ENCODE results near the gene PDCD7. TPM values are rescaled to one million over a fixed set of nuclear protein-coding genes. Genes with fewer than 3 reads are reported as not detected.
"Not testable (repeated sequence)": the region's sequence is repeated elsewhere in the genome, so short reads cannot be mapped to it uniquely, and the experiment has no call there.

PDCD7 gene, protein sequence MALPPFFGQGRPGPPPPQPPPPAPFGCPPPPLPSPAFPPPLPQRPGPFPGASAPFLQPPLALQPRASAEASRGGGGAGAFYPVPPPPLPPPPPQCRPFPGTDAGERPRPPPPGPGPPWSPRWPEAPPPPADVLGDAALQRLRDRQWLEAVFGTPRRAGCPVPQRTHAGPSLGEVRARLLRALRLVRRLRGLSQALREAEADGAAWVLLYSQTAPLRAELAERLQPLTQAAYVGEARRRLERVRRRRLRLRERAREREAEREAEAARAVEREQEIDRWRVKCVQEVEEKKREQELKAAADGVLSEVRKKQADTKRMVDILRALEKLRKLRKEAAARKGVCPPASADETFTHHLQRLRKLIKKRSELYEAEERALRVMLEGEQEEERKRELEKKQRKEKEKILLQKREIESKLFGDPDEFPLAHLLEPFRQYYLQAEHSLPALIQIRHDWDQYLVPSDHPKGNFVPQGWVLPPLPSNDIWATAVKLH
- total RNA-seq = 9.9 and 13.0 TPM in 2 replicates

DNA sequence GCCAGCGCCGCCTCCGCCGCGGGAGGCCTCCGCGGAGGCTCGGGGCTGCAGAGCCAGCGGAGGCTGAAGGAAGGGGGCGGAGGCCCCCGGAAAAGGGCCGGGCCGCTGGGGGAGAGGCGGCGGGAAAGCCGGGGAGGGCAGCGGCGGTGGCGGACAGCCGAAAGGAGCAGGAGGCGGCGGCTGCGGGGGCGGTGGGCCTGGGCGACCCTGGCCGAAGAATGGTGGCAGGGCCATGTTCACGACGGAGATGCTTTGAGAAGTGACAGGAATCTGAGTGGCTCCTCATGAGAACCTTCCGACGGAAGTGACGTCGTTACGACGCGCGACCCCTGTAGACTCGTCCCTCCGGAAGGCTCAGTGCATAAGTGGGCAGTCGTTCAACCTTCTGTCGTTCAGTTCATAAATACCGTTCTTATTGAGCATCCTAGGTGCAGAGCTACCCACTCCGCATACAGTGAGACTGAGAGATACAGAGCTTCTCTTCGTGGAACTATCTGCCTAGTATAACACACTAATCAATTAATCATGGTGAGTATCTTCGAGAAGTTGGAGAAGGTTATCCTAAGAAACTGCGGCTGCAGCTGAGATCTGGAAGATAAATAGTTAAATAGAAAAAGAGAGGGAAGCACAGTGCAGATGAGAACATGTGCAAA lies at the start of gene PDCD7:
PDCD7 (minus strand) TSS at position 261 of the 653 bp plus-strand sequence; CDS start at position 234, 27 bp downstream.
- peak; percentile 81 to 94 for DNase-seq (ENCODE audit: low read depth in 2 of 2)

DNA sequence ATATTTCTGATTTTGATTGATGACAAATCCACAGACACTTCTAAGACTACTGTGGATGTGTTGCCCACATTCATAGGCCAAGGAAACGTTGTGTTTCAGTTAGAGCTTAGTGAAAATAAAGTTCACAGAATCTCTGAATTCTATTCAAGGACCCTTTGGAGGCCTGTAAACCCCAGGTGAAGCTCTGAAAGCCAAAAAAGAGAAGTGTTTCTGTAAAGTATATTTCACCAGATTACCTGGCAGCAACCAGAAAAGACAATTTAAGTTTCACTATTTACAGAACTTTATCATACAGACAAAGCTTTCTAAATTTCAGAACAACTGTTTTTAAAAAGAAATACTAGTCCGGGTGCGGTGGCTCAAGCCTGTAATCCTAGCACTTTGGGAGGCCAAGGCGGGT lies 48.9 kb upstream of the PDCD7 start:
- DNase-seq (ENCODE audit: low read depth in 2 of 2) = no peak

DNA sequence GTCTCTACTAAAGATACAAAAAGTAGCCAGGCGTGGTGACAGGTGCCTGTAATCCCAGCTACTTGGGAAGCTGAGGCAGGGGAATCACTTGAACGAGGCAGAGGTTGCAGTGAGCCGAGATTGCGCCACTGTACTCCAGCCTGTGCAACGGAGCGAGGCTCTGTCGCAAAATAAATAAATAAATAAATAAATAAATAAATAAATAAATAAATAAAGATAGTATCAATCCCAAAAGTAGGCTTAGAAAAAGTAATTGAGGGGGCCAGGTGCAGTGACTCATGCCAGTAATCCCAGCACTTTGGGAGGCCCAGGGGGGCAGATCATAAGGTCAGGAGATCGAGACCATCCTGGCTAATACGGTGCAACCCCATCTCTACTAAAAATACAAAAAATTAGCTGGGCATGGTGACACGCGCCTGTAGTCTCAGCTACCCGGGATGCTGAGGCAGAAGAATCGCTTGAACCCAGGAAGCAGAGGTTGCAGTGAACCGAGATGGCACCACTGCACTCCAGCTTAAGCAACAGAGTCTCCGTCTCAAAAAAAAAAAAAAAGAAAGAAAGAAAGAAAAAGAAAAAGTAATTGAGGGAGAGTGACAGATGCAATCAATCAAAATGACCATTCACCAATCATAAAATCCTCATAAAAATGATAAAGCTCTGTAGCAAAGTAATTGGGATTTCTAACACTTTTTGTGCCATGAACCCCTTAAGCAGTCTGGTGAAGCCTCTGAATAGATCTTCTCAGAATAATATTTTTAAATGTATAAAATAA lies 48.2 kb upstream of the PDCD7 start:
- DNase-seq (ENCODE audit: low read depth in 2 of 2) = not testable (repeated sequence)

DNA sequence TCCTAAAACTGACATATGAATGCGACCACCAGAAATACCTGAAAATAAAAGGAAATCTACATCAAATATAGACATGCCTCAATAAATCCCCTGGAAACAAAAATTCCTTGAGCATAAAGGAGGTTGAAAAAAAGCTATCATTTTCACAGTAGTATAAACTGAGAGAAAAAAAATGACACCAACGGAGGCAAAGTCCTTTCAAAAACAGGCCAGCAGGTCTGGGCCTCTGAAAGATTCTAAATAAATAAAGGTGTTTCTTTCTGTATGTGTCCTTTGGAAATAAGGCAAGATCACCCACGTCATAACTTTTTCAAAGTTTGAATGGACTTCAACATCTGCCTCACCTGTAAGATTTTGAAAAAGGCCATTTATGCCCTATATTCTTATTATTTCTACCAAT lies 46.6 kb upstream of the PDCD7 start:
- no peak for DNase-seq (ENCODE audit: low read depth in 2 of 2)

DNA sequence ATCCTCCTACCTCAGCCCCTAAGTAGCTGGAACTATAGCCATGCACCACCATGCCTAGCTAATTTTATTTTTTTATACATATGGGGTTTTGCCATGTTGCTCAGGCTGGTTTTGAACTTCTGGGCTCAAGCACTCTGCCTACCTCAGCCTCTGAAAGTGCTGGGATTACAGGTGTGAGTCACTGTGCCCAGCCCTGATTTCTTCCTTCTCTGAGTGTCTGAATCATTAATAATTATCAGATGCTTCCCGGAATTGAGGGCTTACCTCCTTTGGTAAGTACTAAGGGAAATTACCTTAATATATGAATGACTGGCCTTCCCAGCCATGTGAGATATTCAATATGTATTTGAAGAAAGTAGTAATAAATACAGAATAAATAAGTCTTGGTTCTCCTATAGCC lies 44.3 kb upstream of the PDCD7 start:
- DNase-seq (ENCODE audit: low read depth in 2 of 2) = no peak

DNA sequence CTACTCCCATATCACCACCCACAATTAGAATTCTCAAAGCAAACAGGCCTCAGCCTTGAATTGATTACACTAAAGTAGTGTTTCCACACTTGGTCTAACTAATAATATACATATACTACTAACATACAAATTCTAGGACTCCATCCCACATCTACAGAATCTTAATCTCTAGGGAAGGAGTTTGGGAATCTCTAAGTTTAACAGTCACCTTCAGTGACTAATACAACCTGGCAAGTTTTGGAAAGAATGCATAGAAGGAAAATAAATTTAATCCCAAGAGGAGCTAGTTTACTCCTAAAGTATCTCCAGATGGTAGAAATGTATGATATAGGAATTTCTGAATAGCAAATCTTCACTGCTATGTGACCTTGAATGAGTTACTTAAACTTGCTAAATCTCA lies 42.4 kb upstream of the PDCD7 start:
- no peak for DNase-seq (ENCODE audit: low read depth in 2 of 2)

DNA sequence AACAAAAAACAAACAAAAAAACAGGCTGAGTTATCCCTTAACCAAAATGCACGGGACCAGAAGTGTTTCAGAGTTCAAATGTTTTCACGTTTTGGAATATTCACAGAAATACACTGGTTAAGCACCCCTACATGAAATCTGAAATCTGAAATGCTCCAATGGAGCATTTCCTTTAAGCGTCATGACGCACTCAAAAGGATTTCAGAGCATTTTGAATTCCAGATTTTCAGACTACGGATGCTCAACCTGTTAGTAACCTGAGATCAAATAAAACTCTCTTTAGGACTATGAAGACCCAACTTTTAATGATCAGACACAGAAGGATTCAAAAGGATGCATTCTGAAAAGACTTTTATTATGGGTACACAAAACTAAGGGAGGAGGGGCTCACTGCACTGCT lies 41.9 kb upstream of the PDCD7 start:
- DNase-seq (ENCODE audit: low read depth in 2 of 2) = no peak

DNA sequence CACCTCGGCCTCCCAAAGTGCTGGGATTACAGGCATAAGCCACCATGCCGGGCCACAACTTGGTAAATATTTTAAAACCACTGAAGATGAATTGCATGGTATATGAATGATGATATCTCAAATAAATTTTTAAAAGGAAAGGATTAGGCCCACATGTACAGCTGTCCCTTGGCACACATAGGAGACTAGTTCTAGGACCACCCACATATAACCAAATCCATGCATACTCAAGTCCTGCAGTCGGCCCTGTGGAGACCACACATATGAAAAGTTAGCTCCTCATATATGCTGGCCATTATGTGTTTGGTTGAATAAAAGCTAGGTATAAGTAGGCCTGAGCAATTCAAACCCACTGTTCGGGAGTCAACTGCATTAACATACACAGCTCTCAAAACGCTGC lies 40.9 kb upstream of the PDCD7 start:
- DNase-seq (ENCODE audit: low read depth in 2 of 2) = no peak

DNA sequence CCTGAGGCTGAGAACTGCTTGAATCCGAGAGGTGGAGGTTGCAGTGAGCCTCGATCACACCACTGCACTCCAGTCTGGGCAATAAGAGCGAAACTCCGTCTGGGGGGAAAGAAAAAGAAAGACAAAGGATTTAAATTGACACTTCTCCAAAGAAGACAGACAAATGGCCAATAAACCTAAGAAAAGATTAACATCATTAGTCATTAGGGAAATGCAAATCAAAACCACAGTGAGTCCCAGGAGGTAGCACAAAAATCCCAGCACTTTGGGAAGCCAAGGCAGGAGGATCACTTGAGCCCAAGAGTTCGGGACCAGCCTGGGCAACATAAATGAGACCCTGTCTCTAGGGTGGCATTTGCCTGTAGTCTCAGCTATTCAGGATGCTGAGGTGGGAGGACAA lies 38.9 kb upstream of the PDCD7 start:
- DNase-seq (ENCODE audit: low read depth in 2 of 2) = no peak

DNA sequence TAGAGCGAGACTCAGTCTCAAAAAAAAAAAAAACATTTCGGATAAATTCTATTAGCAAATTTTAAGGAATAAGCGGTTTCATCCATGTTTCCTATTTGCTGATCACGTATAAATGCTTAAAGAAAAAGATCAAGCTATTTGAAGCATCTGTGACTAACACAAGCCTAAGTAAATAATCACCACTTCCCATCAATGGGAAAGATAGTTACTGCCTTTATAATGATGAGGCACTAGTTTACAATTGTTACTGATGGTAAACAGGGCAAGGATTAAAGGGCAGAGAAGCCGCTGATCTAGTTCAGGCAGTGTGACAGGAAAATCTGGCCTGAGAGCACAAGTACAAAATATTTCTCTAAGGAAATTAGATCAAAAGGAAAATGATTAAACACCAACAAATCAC lies 37.8 kb upstream of the PDCD7 start:
- no peak for DNase-seq (ENCODE audit: low read depth in 2 of 2)

DNA sequence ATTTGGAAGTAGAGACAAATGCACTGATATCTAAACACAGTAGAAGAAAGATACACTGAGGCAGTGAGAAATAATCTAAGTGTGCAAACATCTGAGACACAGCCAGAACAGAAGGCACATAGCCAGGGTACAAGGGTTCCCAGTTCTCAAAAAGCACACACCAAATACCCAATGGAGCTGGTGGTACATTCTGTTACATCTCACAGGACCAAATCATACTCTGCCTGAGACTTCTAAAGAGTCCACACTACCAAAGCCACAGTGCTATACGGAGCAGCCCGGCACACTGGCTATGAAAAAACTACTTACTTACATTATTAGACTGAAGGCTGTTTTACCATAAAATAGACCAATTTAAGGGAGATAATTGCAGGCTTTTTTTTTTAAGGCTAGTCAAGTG lies 32.3 kb upstream of the PDCD7 start:
- no peak for DNase-seq (ENCODE audit: low read depth in 2 of 2)

DNA sequence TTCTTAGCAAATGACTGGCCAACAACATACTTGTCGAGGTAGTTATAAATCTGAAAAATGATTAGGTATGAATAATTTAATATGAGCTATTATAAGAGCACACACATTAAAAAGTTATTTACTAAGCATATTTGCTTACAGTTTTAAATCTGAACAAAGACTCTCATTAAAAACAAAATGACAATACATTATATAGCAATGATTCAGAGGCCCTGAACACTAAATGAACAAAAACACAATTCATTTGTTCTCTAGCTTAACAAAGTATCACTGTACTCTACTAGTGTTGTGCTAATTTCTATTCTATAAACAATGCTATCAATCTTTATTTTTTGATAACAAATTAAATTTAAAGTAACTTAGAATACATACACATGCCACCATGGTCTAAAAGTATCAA lies 30.5 kb upstream of the PDCD7 start:
- no peak for DNase-seq (ENCODE audit: low read depth in 2 of 2)

DNA sequence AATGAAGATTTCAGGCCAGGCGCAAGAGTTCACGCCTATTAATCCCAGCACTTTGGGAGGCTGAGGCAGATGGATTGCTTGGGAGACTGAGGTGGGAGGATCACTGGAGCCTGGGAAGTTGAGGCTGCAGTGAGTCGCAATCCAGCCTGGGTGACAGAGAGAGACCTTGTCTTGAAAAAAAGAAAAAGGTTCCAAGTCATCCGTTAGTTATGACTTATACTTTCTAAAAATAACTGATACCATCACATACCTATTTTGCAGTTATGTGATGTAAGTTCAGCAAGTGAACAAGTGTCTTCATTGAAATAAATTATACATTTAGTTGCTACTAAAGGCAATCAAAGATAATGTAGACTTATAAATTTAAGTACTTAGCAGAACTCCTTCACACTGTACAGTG lies 29.4 kb upstream of the PDCD7 start:
- DNase-seq (ENCODE audit: low read depth in 2 of 2) = no peak

DNA sequence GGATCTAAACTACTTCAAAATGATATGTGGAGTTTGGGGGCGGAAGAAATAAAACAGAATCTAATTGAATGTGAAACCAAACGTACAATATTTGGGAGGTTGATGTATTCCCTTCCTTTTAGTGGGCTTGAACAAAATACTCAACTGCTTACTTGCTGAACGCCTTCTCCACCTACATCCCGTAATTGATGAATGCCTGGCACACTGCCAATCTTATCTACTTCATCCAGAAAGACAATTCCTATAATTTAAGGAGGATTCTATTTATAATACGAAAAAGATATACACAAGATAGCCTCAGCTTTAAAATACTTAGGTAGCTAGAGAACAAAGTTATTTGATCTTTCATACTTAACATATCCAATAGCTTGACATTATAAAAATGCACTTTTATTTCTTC lies 23.1 kb upstream of the PDCD7 start:
- DNase-seq (ENCODE audit: low read depth in 2 of 2) = no peak

DNA sequence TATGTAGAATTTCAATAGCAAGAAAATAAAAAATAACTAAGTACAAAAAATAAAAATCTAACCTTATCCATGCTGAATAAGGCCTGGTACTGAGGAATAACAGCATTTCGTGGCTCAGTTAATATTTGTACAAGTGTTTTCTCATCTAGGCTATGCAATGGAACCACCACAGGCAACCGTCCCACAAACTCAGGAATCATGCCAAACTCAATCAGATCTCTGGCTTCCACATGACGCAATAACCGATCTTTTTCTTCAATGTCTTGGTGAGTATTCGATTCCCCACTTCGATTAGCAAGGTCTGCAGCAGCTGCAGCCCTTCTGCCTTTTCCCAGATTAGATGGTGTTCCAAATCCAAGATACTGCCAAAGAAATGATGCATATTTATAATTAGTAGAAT lies 21.1 kb upstream of the PDCD7 start:
- no peak for DNase-seq (ENCODE audit: low read depth in 2 of 2)

DNA sequence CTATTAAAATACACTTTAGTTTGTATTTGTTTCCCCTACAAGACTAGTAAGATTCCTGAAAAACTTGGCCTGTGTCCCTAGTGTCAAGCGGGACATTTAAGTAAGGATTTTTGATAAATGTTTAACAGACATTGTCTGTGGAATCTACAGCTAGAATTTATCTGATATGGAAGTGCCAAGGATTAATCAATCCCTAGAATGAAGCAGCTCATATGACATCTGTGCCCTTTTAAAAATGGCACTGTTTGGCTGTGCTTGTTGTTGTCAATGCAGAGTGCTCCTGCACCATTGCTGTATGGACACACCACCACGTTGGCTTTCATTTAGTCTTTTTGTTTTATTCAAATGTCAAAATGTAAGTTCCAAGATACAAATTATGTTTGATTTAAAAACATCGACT lies 14.3 kb upstream of the PDCD7 start:
- no peak for DNase-seq (ENCODE audit: low read depth in 2 of 2)

DNA sequence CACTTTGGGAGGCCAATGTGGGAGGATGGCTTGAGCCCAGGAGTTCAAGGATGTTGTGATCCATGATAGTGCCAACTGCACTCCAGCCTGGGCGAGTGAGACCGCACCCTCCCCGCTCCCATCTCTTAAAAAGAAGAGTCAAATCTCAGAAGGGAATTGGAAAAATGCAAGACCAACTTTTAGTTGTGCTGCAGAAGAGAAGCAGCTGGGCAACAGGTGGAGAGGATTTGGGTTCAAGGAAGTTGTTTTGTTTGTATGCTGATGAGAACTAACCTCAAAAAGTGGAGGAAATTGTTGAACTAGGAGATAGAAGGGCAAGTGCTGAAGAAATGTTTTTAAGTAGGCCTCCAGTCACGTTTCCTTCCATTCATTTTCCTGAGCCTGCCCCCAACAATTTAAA lies 12.8 kb upstream of the PDCD7 start:
- DNase-seq (ENCODE audit: low read depth in 2 of 2) = no peak

DNA sequence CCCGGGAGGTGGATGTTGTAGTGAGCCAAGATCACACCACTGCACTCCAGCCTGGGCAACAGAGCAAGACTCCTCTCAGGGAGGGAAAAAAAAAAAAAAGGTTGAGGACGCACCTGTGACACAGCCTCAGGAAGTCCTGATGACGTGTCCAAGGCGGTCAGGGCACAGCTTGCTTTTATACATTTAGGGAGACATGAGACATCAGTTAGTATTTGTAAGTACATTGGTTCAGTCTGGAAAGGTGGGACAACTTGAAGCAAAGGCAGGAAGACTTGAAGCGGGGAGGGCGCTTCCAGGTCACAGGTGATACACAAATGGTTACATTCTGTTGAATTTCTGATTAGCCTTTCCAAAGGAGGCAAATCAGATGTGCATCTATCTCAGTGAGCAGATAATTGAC lies 5.0 kb upstream of the PDCD7 start:
- DNase-seq (ENCODE audit: low read depth in 2 of 2) = peak in 1 of 2 donors; percentile 16

DNA sequence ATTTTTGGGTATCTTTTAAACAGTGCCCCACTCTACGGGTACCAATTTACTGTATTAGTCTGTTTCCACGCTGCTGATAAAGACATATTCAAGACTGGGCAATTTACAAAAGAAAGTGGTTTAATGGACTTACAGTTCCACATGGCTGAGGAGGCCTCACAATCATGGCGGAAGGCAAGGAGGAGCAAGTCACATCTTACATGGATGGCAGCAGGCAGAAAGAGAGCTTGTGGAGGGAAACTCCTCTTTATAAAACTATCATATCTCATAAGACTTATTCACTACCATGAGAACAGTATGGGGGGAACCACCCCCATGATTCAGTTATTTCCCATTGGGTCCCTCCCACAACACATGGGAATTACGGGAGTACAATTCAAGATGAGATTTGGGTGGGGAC lies 4.3 kb upstream of the PDCD7 start:
- DNase-seq (ENCODE audit: low read depth in 2 of 2) = not testable (repeated sequence)

DNA sequence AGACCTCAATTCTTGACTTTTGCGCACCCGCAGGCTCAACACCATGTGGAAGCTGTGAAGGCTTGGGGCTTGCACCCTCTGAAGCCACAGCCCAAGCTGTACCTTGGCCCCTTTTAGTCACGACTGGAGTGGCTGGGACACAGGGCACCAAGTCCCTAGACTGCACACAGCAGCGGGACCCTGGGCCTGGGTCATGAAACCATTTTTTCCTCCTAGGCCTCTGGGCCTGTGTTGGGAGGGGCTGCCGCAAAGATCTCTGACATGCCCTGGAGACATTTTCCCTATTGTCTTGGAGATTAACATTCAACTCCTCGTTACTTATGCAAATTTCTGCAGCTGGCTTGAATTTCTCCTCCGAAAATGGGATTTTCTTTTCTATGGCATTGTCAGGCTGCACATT lies 3.5 kb upstream of the PDCD7 start:
- DNase-seq (ENCODE audit: low read depth in 2 of 2) = not testable (repeated sequence)

DNA sequence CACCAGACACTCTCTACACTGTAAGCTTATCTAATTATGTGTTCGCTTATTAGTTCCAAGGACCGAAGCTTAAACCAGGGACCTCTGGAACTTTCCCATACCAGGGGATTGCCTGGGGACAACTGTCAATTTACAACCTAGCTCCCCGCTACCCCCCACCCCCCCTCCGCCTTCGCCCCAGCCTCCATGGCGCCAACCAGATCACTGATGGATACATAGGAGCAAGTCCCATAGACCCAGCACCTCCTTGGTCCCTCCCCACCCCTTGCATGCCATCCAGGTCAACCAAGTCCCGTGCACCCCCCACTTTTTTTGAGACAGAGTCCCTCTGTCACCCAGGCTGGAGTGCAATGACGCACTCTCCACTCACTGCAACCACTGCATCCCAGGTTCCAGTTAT lies 930 bp upstream of the PDCD7 start:
- no peak for DNase-seq (ENCODE audit: low read depth in 2 of 2)

DNA sequence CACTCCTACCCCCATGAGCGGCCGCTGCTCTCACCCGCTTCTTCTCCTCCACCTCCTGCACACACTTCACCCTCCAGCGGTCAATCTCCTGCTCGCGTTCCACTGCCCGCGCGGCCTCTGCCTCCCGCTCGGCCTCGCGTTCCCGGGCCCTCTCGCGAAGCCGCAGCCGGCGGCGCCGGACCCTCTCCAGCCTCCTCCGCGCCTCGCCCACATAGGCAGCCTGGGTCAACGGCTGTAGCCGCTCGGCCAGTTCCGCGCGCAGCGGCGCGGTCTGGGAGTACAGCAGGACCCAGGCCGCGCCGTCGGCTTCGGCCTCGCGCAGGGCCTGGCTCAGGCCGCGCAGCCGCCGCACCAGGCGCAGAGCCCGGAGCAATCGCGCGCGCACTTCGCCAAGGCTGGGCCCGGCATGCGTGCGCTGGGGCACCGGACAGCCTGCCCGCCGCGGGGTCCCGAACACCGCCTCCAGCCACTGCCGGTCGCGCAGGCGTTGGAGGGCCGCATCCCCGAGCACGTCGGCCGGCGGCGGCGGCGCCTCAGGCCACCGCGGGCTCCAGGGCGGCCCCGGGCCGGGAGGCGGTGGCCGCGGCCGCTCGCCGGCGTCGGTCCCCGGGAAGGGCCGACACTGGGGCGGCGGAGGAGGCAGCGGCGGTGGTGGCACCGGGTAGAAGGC lies 595 bp downstream of the PDCD7 start:
- peak; percentile 31 to 71 for DNase-seq (ENCODE audit: low read depth in 2 of 2)

All from dermis microvascular lymphatic vessel endothelial cell (primary cell).